ENCODE data around the gene ANP32E. TPM values are rescaled to one million over a fixed set of nuclear protein-coding genes. Genes with fewer than 3 reads are reported as not detected.

ANP32E gene
- total and polyA plus RNA-seq, 2 of the 13 experiments (the other 11 are each of a cell fraction or from before 2014, with no cell fraction given) = 10.3 to 53.0 TPM

- intact Hi-C loops (cut with micrococcal nuclease; ENCODE audit: unreplicated experiment) = no loop called here
- H3K27me3 ChIP-seq (ENCODE audit: control insufficient read depth in 1 of 2, insufficient read depth in 2 of 2, low read length in 2 of 2) = peaks cover 0 to 3% of the 10 kb centered on the region in 2 experiments; a peak in 1 of 5 replicates
- DNase-seq (ENCODE audit: low spot score) = no peak
- H3K79me2 ChIP-seq (ENCODE audit: insufficient read depth, low read length) = no peaks in the 10 kb centered on the region
- no peaks in the 10 kb centered on the region for H3K36me3 ChIP-seq (replicated peaks in 1 of 2; ENCODE audit: control insufficient read depth in 1 of 2, insufficient read depth in 2 of 2, low read length in 2 of 2)
- H3K4me2 ChIP-seq (ENCODE audit: low read depth, low read length) = no peak overlapping the region
- no peak overlapping the region for H2AFZ ChIP-seq (ENCODE audit: low read length)
- ChIA-PET POLR2A (no interaction called here), CTCF (ENCODE audit: low intra/inter-chr PET ratio, low total read pairs) (no interaction called here)
- in situ Hi-C loops (cut with HindIII; ENCODE audit: extremely low pct_ligation_motif_present, low pct_unique_long_range_greater_than_20kb) = no loop called here
- H3K9ac ChIP-seq (ENCODE audit: insufficient read depth, low read depth, low read length) = no peak overlapping the region
- H3K4me3 ChIP-seq (replicated peaks in 1 of 3; ENCODE audit: insufficient read depth in 1 of 3, low read depth in 2 of 3, low read length in 3 of 3) = no peak overlapping the region
- H3K4me1 ChIP-seq (ENCODE audit: insufficient read depth, low read length) = peaks cover 16% of the 10 kb centered on the region
- ATAC-seq = no peak
- H3K9me3 ChIP-seq (ENCODE audit: low read length) = no peaks in the 10 kb centered on the region
- FAIRE-seq = no peak
- 1% methylated on average over 2 of the region's 2 CpGs for WGBS (ENCODE audit: low lambda C conversion rate)
- no peak overlapping the region for H3K27ac ChIP-seq (ENCODE audit: extremely low read length, insufficient read depth, low read length)
- BruUV-seq (replicated peaks) = no TSS peak
- H4K20me1 ChIP-seq (ENCODE audit: insufficient read depth, low read length) = no peaks in the 10 kb centered on the region
- TF ChIP-seq JDP2 (CRISPR knock-in tag; IDR thresholded peaks at IDR 0.05; ENCODE audit: borderline replicate concordance) = no peak
- no peak for TF ChIP-seq SOX6 (IDR thresholded peaks at IDR 0.05)
- no peak for TF ChIP-seq SOX6 (CRISPR knock-in tag; IDR thresholded peaks at IDR 0.05)
- TF ChIP-seq ZNF292 (CRISPR knock-in tag; IDR thresholded peaks at IDR 0.05; ENCODE audit: borderline replicate concordance, low read depth) = no peak
- TF ChIP-seq MED1 (CRISPR knock-in tag; IDR thresholded peaks at IDR 0.05) = no peak
- TF ChIP-seq MTF1 (CRISPR knock-in tag; IDR thresholded peaks at IDR 0.05) = no peak
- TF ChIP-seq SIX4 (CRISPR knock-in tag; IDR thresholded peaks at IDR 0.05) = no peak
- TF ChIP-seq ZNF576 (CRISPR knock-in tag; IDR thresholded peaks at IDR 0.05) = no peak
- TF ChIP-seq SRF (IDR thresholded peaks at IDR 0.05; ENCODE audit: low read depth, low read length) = no peak
- no peak for TF ChIP-seq YY1 (IDR thresholded peaks at IDR 0.05; ENCODE audit: insufficient read depth, insufficient replicate concordance, low read depth, low read length)
- TF ChIP-seq, protein P1, sequence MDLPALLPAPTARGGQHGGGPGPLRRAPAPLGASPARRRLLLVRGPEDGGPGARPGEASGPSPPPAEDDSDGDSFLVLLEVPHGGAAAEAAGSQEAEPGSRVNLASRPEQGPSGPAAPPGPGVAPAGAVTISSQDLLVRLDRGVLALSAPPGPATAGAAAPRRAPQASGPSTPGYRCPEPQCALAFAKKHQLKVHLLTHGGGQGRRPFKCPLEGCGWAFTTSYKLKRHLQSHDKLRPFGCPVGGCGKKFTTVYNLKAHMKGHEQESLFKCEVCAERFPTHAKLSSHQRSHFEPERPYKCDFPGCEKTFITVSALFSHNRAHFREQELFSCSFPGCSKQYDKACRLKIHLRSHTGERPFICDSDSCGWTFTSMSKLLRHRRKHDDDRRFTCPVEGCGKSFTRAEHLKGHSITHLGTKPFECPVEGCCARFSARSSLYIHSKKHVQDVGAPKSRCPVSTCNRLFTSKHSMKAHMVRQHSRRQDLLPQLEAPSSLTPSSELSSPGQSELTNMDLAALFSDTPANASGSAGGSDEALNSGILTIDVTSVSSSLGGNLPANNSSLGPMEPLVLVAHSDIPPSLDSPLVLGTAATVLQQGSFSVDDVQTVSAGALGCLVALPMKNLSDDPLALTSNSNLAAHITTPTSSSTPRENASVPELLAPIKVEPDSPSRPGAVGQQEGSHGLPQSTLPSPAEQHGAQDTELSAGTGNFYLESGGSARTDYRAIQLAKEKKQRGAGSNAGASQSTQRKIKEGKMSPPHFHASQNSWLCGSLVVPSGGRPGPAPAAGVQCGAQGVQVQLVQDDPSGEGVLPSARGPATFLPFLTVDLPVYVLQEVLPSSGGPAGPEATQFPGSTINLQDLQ (CRISPR knock-in tag; IDR thresholded peaks at IDR 0.05) = no peak
- TF ChIP-seq ZKSCAN1 (IDR thresholded peaks at IDR 0.05; ENCODE audit: low read length) = no peak
- TF ChIP-seq ZSCAN29 (CRISPR knock-in tag; conservative IDR thresholded peaks at IDR 0.05) = no peak
- TF ChIP-seq JUN (CRISPR knock-in tag; IDR thresholded peaks at IDR 0.05) = no peak
- TF ChIP-seq ZZZ3 (CRISPR knock-in tag; IDR thresholded peaks at IDR 0.05; ENCODE audit: borderline replicate concordance) = no peak
- no peak for TF ChIP-seq ZNF773 (CRISPR knock-in tag; IDR thresholded peaks at IDR 0.05; ENCODE audit: borderline replicate concordance)
- TF ChIP-seq ARNT (IDR thresholded peaks at IDR 0.05) = no peak
- TF ChIP-seq, protein P2, sequence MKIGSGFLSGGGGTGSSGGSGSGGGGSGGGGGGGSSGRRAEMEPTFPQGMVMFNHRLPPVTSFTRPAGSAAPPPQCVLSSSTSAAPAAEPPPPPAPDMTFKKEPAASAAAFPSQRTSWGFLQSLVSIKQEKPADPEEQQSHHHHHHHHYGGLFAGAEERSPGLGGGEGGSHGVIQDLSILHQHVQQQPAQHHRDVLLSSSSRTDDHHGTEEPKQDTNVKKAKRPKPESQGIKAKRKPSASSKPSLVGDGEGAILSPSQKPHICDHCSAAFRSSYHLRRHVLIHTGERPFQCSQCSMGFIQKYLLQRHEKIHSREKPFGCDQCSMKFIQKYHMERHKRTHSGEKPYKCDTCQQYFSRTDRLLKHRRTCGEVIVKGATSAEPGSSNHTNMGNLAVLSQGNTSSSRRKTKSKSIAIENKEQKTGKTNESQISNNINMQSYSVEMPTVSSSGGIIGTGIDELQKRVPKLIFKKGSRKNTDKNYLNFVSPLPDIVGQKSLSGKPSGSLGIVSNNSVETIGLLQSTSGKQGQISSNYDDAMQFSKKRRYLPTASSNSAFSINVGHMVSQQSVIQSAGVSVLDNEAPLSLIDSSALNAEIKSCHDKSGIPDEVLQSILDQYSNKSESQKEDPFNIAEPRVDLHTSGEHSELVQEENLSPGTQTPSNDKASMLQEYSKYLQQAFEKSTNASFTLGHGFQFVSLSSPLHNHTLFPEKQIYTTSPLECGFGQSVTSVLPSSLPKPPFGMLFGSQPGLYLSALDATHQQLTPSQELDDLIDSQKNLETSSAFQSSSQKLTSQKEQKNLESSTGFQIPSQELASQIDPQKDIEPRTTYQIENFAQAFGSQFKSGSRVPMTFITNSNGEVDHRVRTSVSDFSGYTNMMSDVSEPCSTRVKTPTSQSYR (CRISPR knock-in tag; IDR thresholded peaks at IDR 0.05; ENCODE audit: borderline replicate concordance) = no peak
- TF ChIP-seq ZFP36L2 (CRISPR knock-in tag; IDR thresholded peaks at IDR 0.05) = no peak
Measured at GRCh38 chr1:150171801-150172200, 64.1 kb downstream of the ANP32E start.
